BE2C (cell line): ENCODE data around the gene RNF167.

Experiments used
- DNase-seq: peaks from one replicate; pipeline ENCODE4 v3.0.0-alpha.2; 2020
- H3K27me3 ChIP-seq: fragments of 250-450 bp; sonication (Bioruptor Pico); 2 replicates; pipeline ENCODE4 v1.5.1; 2020; ENCODE audit warnings: mild to moderate bottlenecking
- H3K36me3 ChIP-seq: fragments of 250-450 bp; sonication (Bioruptor Pico); 2 replicates; pipeline ENCODE4 v1.5.1; 2020; ENCODE audit warnings: mild to moderate bottlenecking
- H3K4me1 ChIP-seq: fragments of 250-450 bp; sonication (Bioruptor Pico); 2 replicates; pipeline ENCODE4 v1.5.1; 2020
- H3K4me3 ChIP-seq: 2 replicates; pipeline ENCODE4 v1.5.1; 2011; ENCODE audit warnings: low read depth, low read length
- H3K9me3 ChIP-seq: fragments of 250-450 bp; sonication (Bioruptor Pico); 2 replicates; pipeline ENCODE4 v1.5.1; 2020
- TF ChIP-seq, protein P1 (sequence below): IDR thresholded peaks from 2 replicates; pipeline ENCODE4 v1.5.1; 2012; ENCODE audit warnings: mild to moderate bottlenecking, low read depth, low read length

Gene RNF167

GRCh38 chr17:4942760-4943508, 2.9 kb downstream of the RNF167 start:
- peaks cover 24% of the 10 kb centered on the region for H3K36me3 ChIP-seq
- H3K4me1 ChIP-seq: no peaks in the 10 kb centered on the region; the same call in 1 of the 2 replicates
- no peaks in the 10 kb centered on the region for H3K9me3 ChIP-seq
- no peaks in the 10 kb centered on the region for H3K27me3 ChIP-seq
- TF ChIP-seq, protein P1, sequence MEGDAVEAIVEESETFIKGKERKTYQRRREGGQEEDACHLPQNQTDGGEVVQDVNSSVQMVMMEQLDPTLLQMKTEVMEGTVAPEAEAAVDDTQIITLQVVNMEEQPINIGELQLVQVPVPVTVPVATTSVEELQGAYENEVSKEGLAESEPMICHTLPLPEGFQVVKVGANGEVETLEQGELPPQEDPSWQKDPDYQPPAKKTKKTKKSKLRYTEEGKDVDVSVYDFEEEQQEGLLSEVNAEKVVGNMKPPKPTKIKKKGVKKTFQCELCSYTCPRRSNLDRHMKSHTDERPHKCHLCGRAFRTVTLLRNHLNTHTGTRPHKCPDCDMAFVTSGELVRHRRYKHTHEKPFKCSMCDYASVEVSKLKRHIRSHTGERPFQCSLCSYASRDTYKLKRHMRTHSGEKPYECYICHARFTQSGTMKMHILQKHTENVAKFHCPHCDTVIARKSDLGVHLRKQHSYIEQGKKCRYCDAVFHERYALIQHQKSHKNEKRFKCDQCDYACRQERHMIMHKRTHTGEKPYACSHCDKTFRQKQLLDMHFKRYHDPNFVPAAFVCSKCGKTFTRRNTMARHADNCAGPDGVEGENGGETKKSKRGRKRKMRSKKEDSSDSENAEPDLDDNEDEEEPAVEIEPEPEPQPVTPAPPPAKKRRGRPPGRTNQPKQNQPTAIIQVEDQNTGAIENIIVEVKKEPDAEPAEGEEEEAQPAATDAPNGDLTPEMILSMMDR: no peak
- no peak overlapping the region for H3K4me3 ChIP-seq
- no peak for DNase-seq

- no peaks in the 10 kb centered on the region for H3K9me3 ChIP-seq
- DNase-seq: no peak
- no peak overlapping the region for H3K4me3 ChIP-seq
- no peaks in the 10 kb centered on the region; the same call in 1 of the 2 replicates for H3K4me1 ChIP-seq
- TF ChIP-seq, protein P1: no peak
- no peaks in the 10 kb centered on the region for H3K27me3 ChIP-seq
- peaks cover 24% of the 10 kb centered on the region for H3K36me3 ChIP-seq
These were observed 4.1 kb downstream of the RNF167 start for GRCh38 chr17:4944163-4944553.

- H3K4me1 ChIP-seq: no peaks in the 10 kb centered on the region; the same call in 1 of the 2 replicates
- H3K27me3 ChIP-seq: no peaks in the 10 kb centered on the region
- H3K4me3 ChIP-seq: no peak overlapping the region
- peaks cover 24% of the 10 kb centered on the region for H3K36me3 ChIP-seq
- TF ChIP-seq, protein P1: no peak
- H3K9me3 ChIP-seq: no peaks in the 10 kb centered on the region
- no peak for DNase-seq
These were observed 4.6 kb downstream of the RNF167 start for GRCh38 chr17:4944554-4945175.

DNA sequence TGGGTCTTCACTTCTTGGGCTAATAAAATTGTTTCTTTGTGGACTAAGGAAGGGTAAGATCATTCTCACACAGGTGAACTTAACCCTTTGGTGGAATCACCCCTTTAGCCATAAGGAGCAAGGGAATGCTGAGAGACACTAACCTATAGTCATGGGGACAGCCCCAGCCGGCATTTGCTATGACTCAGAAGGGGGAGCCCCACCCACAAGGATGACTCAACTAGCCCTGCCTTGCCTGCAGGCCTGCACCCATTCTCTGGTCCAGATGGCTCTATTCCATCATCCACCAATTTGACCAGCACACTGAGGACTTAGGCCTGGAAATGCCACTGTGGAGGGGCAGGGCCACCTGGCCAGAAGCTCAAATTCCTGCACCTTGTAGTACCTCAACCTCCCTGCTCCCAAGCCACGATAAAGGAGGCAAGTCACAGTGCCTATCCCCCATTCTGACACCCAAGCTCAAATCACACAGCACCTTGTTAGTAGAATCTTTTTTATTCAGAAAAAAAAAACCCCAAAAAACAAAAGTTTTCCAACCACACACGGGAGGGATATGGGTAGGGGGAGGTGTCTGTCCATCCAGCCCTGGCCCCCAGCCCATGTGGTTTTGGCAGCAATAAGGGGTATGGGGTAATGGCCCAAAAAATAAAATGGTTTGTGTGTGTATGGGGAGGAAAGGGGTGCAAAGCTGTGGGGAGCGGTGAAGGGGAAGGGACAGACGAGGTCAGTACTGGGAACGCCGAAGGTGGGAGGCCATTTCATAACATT, 5.3 kb downstream of the RNF167 start:
- Histone ChIP-seq H3K9me3 (no peaks in the 10 kb centered on the region), H3K4me1 (no peaks in the 10 kb centered on the region; the same call in none of the 2 replicates), H3K27me3 (no peaks in the 10 kb centered on the region), H3K36me3 (peaks cover 24% of the 10 kb centered on the region), H3K4me3 (no peak overlapping the region)
- peak; percentile 69 for DNase-seq
- TF ChIP-seq, protein P1: no peak

GRCh38 chr17:4945944-4946280, 5.8 kb downstream of the RNF167 start:
- H3K27me3 ChIP-seq: no peaks in the 10 kb centered on the region
- H3K4me1 ChIP-seq: peaks cover 4% of the 10 kb centered on the region
- DNase-seq: no peak
- no peaks in the 10 kb centered on the region for H3K9me3 ChIP-seq
- TF ChIP-seq, protein P1: no peak
- peak overlapping the region; percentile 77; the same call in 1 of the 2 replicates for H3K4me3 ChIP-seq
- peaks cover 24% of the 10 kb centered on the region for H3K36me3 ChIP-seq
